ENCODE measurements around the gene SULT4A1.

The SULT4A1 gene

GRCh38 chr22:43860831-43861230 is 1.5 kb downstream of the SULT4A1 start:
- no peak for DNase-seq (ENCODE audit: low spot score)

GRCh38 chr22:43860126-43860525 is 2.2 kb downstream of the SULT4A1 start:
- DNase-seq (ENCODE audit: low spot score), result no peak

GRCh38 chr22:43859621-43860020 is 2.7 kb downstream of the SULT4A1 start:
- no peak for DNase-seq (ENCODE audit: low spot score)

GRCh38 chr22:43859176-43859575 is 3.1 kb downstream of the SULT4A1 start:
- DNase-seq (ENCODE audit: low spot score), result no peak

GRCh38 chr22:43858156-43858895 is 4.0 kb downstream of the SULT4A1 start:
- DNase-seq (ENCODE audit: low spot score), result no peak

- DNase-seq (ENCODE audit: low spot score), result no peak
These were observed 4.9 kb downstream of the SULT4A1 start for GRCh38 chr22:43857367-43857766.

- no peak for DNase-seq (ENCODE audit: low spot score)
These were observed 6.9 kb downstream of the SULT4A1 start for GRCh38 chr22:43855431-43855830.

GRCh38 chr22:43854786-43855271 is 7.5 kb downstream of the SULT4A1 start:
- DNase-seq (ENCODE audit: low spot score), result no peak

GRCh38 chr22:43854121-43854785 is 8.1 kb downstream of the SULT4A1 start:
- DNase-seq (ENCODE audit: low spot score), result no peak

- DNase-seq (ENCODE audit: low spot score), result no peak
These were observed 8.9 kb downstream of the SULT4A1 start for GRCh38 chr22:43853328-43853931.

- no peak for DNase-seq (ENCODE audit: low spot score)
These were observed 9.6 kb downstream of the SULT4A1 start for GRCh38 chr22:43852573-43853327.

GRCh38 chr22:43851979-43852307 is 10.4 kb downstream of the SULT4A1 start:
- no peak for DNase-seq (ENCODE audit: low spot score)

- no peak for DNase-seq (ENCODE audit: low spot score)
These were observed 11.0 kb downstream of the SULT4A1 start for GRCh38 chr22:43851058-43851978.

GRCh38 chr22:43850529-43850928 is 11.8 kb downstream of the SULT4A1 start:
- no peak for DNase-seq (ENCODE audit: low spot score)

- DNase-seq (ENCODE audit: low spot score), result no peak
These were observed 12.6 kb downstream of the SULT4A1 start for GRCh38 chr22:43849731-43850130.

- DNase-seq (ENCODE audit: low spot score), result no peak
These were observed 13.7 kb downstream of the SULT4A1 start for GRCh38 chr22:43848366-43849171.

- DNase-seq (ENCODE audit: low spot score), result no peak
These were observed 14.7 kb downstream of the SULT4A1 start for GRCh38 chr22:43847376-43848289.

- no peak for DNase-seq (ENCODE audit: low spot score)
These were observed 15.3 kb downstream of the SULT4A1 start for GRCh38 chr22:43846966-43847365.

GRCh38 chr22:43845981-43846380 is 16.3 kb downstream of the SULT4A1 start:
- DNase-seq (ENCODE audit: low spot score), result no peak
